ENCODE measurements around the gene MRPL49.

The MRPL49 gene

DNA sequence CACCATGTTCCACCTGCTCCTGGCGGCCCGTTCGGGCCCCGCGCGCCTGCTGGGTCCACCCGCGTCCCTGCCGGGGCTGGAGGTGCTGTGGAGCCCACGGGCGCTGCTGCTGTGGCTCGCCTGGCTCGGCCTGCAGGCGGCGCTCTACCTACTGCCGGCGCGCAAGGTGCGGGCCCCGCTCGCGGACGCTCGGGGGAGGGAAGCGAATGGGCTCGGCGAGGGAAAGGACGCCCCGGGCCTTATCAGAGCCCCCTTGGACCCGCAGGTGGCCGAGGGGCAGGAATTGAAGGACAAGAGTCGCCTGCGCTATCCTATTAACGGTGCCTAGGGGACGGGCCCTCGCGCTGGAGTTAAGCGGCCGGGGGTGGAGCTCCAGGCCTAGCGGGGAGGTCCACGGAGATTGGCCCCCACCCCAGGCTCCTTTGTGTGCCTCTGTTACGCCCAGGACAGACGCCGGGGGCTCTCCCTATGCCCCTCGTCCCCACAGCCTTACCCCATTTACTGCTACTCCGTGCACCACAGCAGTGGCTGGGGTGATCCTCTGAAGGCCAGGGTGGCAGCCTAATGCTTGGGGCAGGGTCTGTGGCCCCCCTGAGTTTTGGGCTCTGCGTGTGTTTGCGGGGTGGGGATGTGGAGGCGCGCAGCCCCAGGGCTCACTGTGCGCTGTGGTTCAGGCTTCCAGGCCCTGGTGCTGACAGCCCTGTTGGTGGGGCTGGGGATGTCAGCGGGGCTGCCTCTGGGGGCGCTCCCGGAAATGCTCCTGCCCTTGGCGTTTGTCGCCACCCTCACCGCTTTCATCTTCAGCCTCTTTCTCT lies 9.4 kb upstream of the MRPL49 start:
- Histone ChIP-seq H3K27ac (no peak overlapping the region), H4K20me1 (ENCODE audit: insufficient read depth) (no peaks in the 10 kb centered on the region), H3K27me3 (ENCODE audit: insufficient read depth, low read depth) (no peaks in the 10 kb centered on the region), H3K4me1 (ENCODE audit: low read depth, poor library complexity, severe bottlenecking) (peaks cover 38% of the 10 kb centered on the region), H3K36me3 (ENCODE audit: insufficient read depth) (no peaks in the 10 kb centered on the region), H3K9ac (peak overlapping the region; percentile 34; the same call in 1 of the 2 replicates), H3K4me2 (peak overlapping the region; percentile 81), H3K79me2 (ENCODE audit: insufficient read depth, low read depth) (peaks cover 19% of the 10 kb centered on the region), H3K4me3 (IDR thresholded peaks at IDR 0.05; ENCODE audit: insufficient read depth, low read depth, low read length) (no peak overlapping the region), H2AFZ (ENCODE audit: low read depth) (no peak overlapping the region)
- TF ChIP-seq, protein P1, sequence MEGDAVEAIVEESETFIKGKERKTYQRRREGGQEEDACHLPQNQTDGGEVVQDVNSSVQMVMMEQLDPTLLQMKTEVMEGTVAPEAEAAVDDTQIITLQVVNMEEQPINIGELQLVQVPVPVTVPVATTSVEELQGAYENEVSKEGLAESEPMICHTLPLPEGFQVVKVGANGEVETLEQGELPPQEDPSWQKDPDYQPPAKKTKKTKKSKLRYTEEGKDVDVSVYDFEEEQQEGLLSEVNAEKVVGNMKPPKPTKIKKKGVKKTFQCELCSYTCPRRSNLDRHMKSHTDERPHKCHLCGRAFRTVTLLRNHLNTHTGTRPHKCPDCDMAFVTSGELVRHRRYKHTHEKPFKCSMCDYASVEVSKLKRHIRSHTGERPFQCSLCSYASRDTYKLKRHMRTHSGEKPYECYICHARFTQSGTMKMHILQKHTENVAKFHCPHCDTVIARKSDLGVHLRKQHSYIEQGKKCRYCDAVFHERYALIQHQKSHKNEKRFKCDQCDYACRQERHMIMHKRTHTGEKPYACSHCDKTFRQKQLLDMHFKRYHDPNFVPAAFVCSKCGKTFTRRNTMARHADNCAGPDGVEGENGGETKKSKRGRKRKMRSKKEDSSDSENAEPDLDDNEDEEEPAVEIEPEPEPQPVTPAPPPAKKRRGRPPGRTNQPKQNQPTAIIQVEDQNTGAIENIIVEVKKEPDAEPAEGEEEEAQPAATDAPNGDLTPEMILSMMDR (conservative IDR thresholded peaks at IDR 0.05; ENCODE audit: low read depth, low read length), result peak; percentile 82

DNA sequence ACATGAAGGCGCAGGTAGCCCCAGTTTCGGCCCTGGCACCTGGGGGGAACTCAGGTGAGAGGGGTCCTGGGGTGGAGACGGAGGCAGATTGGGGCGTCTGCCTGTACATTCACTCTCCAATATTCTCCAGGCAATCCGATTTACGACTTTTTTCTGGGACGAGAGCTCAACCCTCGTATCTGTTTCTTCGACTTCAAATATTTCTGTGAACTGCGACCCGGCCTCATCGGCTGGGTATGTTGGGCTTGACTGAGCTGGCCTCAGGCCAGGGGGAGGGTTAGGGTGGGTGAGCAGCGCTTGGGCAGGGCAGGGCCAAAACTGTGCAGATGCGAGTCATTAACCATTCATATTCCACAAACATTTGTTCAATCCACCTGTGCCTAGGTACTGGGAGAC lies 8.8 kb upstream of the MRPL49 start:
- Histone ChIP-seq H3K9ac (no peak overlapping the region), H3K27ac (no peak overlapping the region), H3K27me3 (ENCODE audit: insufficient read depth, low read depth) (no peaks in the 10 kb centered on the region), H3K4me2 (no peak overlapping the region; the same call in 1 of the 2 replicates), H2AFZ (ENCODE audit: low read depth) (no peak overlapping the region), H4K20me1 (ENCODE audit: insufficient read depth) (no peaks in the 10 kb centered on the region), H3K36me3 (ENCODE audit: insufficient read depth) (no peaks in the 10 kb centered on the region), H3K79me2 (ENCODE audit: insufficient read depth, low read depth) (peaks cover 19% of the 10 kb centered on the region), H3K4me1 (ENCODE audit: low read depth, poor library complexity, severe bottlenecking) (peaks cover 41% of the 10 kb centered on the region), H3K4me3 (IDR thresholded peaks at IDR 0.05; ENCODE audit: insufficient read depth, low read depth, low read length) (no peak overlapping the region)
- TF ChIP-seq, protein P1 (conservative IDR thresholded peaks at IDR 0.05; ENCODE audit: low read depth, low read length), result no peak

DNA sequence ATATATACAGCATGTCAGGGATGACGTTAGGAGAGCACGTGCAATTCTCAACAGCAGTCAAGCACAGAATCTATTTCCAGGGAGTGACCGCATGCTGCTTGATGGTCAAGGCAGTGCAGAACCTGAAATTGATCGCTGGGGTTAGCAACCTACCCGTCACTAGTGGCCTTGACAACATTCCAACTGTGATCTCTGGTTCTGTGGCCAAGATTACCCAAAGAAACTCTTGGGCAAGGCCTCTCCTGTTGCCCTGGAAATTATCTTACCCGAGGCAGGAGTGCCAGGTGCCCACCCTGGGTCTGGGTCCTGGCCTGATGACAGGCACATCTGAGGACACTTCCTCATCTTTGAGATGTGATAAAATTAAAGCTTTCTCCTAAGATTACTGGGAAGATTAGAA lies 8.3 kb upstream of the MRPL49 start:
- H3K9ac ChIP-seq, result no peak overlapping the region
- TF ChIP-seq, protein P1 (conservative IDR thresholded peaks at IDR 0.05; ENCODE audit: low read depth, low read length), result no peak
- no peaks in the 10 kb centered on the region for H3K36me3 ChIP-seq (ENCODE audit: insufficient read depth)
- H3K79me2 ChIP-seq (ENCODE audit: insufficient read depth, low read depth), result peaks cover 19% of the 10 kb centered on the region
- peaks cover 41% of the 10 kb centered on the region for H3K4me1 ChIP-seq (ENCODE audit: low read depth, poor library complexity, severe bottlenecking)
- H2AFZ ChIP-seq (ENCODE audit: low read depth), result no peak overlapping the region
- no peaks in the 10 kb centered on the region for H3K27me3 ChIP-seq (ENCODE audit: insufficient read depth, low read depth)
- no peak overlapping the region for H3K4me2 ChIP-seq
- H3K4me3 ChIP-seq (IDR thresholded peaks at IDR 0.05; ENCODE audit: insufficient read depth, low read depth, low read length), result no peak overlapping the region
- no peaks in the 10 kb centered on the region for H4K20me1 ChIP-seq (ENCODE audit: insufficient read depth)
- no peak overlapping the region for H3K27ac ChIP-seq

DNA sequence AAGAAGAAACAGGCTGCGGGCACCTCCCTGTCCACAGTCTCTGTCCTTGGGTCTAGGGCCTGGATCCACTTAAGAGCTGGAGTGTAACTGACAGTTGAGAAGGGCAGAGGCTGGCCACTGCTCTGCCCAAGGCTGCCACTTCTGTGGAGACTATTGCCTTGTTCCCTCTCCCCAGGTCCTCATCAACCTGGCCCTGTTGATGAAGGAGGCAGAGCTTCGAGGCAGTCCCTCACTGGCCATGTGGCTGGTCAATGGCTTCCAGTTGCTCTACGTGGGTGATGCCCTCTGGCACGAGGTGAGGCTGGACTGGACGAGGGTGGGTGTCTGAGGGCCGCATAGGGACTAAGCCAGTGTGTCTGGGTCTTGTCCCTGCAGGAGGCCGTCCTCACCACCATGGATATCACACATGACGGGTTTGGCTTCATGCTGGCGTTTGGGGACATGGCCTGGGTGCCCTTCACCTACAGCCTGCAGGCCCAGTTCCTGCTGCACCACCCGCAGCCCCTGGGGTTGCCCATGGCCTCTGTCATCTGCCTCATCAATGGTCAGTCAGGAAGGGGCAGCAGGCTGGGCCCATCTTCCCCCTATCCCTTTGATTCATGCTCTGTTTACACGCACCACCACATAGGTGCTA lies 7.5 kb upstream of the MRPL49 start:
- Histone ChIP-seq H3K36me3 (ENCODE audit: insufficient read depth) (no peaks in the 10 kb centered on the region), H3K4me3 (IDR thresholded peaks at IDR 0.05; ENCODE audit: insufficient read depth, low read depth, low read length) (no peak overlapping the region), H3K79me2 (ENCODE audit: insufficient read depth, low read depth) (peaks cover 27% of the 10 kb centered on the region), H2AFZ (ENCODE audit: low read depth) (no peak overlapping the region), H3K9ac (no peak overlapping the region), H3K27ac (no peak overlapping the region), H3K27me3 (ENCODE audit: insufficient read depth, low read depth) (no peaks in the 10 kb centered on the region), H4K20me1 (ENCODE audit: insufficient read depth) (no peaks in the 10 kb centered on the region), H3K4me1 (ENCODE audit: low read depth, poor library complexity, severe bottlenecking) (peaks cover 49% of the 10 kb centered on the region), H3K4me2 (no peak overlapping the region)
- TF ChIP-seq, protein P1 (conservative IDR thresholded peaks at IDR 0.05; ENCODE audit: low read depth, low read length), result no peak

Data from KMS-11 (cell line).